Epithelial cell of proximal tubule (primary cell): ENCODE results near the gene TMC1. TPM values are rescaled to one million over a fixed set of nuclear protein-coding genes. Genes with fewer than 3 reads are reported as not detected.

Source experiments
- DNase-seq: peaks from one replicate; pipeline ENCODE4 v3.0.0-alpha.2; 2011; ENCODE audit warnings: low read depth
- H3K4me3 ChIP-seq: 2 replicates; pipeline ENCODE4 v1.5.1; 2011; ENCODE audit warnings: low read depth, mild to moderate bottlenecking, low read length
- total RNA-seq: library from RNA; depleted of rRNA; stranded (reverse); fragments of >200 nt; gene quantifications from 2 replicates; pipeline ENCODE4 v1.2.3, GENCODE V29; 2015
- TF ChIP-seq, protein P1 (sequence below): conservative IDR thresholded peaks from 2 replicates; pipeline ENCODE4 v1.5.1; 2012; ENCODE audit warnings: low read depth, mild to moderate bottlenecking, low read length

Gene TMC1
- total RNA-seq, 1 donor from 2014 or later: not detected

- TF ChIP-seq, protein P1, sequence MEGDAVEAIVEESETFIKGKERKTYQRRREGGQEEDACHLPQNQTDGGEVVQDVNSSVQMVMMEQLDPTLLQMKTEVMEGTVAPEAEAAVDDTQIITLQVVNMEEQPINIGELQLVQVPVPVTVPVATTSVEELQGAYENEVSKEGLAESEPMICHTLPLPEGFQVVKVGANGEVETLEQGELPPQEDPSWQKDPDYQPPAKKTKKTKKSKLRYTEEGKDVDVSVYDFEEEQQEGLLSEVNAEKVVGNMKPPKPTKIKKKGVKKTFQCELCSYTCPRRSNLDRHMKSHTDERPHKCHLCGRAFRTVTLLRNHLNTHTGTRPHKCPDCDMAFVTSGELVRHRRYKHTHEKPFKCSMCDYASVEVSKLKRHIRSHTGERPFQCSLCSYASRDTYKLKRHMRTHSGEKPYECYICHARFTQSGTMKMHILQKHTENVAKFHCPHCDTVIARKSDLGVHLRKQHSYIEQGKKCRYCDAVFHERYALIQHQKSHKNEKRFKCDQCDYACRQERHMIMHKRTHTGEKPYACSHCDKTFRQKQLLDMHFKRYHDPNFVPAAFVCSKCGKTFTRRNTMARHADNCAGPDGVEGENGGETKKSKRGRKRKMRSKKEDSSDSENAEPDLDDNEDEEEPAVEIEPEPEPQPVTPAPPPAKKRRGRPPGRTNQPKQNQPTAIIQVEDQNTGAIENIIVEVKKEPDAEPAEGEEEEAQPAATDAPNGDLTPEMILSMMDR: no peak
- DNase-seq: no peak
- H3K4me3 ChIP-seq: no peak overlapping the region
Observed at GRCh38 chr9:72751541-72751940, 230.1 kb downstream of the TMC1 start.

DNA sequence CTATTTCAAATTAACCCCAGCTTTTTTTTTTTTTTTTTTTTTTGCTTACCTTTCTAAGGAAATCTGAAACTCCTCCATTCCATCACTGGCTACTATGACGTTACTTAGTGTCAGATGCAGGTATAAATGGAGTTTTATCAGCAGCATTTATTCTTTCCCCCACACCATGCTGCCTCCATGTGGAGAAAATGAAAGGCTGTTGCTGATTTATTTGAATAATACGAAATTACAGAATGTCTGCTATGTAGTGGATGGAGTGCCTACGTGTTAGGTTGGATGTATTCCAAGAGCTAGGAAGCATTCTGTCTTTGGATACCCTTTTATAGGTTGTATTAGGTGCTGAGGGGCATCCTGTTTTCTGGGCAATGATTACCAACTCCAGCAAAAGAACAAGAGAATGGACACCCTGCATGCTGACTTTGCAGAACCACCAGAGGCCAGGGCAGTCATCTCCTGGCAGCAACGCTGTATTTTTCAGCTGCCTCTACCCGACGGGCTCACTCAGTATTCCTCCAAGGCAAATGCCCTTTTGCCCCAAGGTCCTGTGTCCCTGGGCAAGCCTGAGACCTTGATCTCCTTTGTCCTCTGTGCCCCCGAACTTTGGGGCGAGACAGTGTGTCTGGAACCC, 232.0 kb downstream of the TMC1 start:
- TF ChIP-seq, protein P1: peak; percentile 74
- no peak overlapping the region for H3K4me3 ChIP-seq
- no peak for DNase-seq

- DNase-seq: no peak
- no peak overlapping the region for H3K4me3 ChIP-seq
- TF ChIP-seq, protein P1: no peak
Observed at GRCh38 chr9:72755836-72756235, 234.4 kb downstream of the TMC1 start.

DNA sequence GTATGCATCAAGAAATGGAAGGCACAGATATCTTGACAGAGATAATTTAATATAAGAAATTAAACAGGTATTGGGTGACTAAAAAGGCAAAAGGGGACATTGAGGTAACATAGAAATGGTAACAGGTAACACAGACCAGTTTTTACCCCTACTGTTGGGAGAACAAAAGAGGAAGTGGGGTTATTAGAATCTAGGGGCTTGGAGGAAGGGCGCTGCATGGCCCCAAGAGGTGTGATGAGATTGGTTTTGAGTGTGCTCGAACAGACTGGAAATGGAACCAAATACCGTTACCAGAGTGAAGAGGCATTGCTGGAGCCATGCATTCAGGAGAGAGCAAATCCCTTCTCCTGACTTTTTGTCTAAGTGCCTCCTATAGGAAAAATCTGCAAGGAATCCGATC, 237.5 kb downstream of the TMC1 start:
- no peak for DNase-seq
- no peak overlapping the region for H3K4me3 ChIP-seq
- TF ChIP-seq, protein P1: no peak

DNA sequence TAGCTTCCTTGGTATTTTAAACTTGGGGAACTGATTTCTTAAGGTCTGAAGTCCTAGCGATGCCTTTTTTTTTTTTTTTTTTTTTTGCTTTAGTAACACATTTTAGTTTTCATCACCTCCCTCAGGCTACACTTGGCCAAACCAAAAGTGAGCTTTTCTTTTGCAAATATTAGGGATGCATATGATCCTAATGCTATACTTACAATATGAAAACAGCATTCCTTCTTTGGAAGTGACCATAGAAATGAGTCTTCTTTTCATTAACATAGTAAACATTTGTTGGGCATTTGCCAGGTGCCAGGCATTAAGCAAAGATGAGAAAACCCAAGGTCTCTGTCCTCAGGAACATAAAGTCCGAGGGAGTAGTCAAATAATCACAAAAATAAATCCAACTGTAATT, 241.6 kb downstream of the TMC1 start:
- no peak for DNase-seq
- TF ChIP-seq, protein P1: no peak

DNA sequence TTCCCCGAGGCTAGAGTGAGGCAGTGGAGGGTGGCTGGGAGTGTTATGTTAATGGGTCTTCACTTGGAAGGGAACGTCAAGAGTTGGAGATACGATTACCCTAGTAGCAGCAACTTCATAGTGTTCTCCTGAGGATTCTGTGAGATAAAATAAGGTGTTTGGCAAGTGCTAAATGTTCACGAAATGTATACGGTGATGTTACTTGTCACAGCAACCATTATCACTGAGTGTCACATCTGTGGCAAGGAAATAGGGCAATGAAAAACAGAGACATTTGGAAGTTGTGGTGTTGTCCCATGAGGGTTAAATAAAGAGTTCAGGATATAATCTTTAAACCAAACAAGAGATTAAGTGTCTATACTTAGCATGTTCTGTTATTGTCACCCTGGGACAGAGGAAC, 248.1 kb downstream of the TMC1 start:
- H3K4me3 ChIP-seq: no peak overlapping the region
- no peak for DNase-seq
- TF ChIP-seq, protein P1: no peak

More for the DNA sequence above, 241.6 kb downstream of the TMC1 start:
- no peak overlapping the region for H3K4me3 ChIP-seq

DNA sequence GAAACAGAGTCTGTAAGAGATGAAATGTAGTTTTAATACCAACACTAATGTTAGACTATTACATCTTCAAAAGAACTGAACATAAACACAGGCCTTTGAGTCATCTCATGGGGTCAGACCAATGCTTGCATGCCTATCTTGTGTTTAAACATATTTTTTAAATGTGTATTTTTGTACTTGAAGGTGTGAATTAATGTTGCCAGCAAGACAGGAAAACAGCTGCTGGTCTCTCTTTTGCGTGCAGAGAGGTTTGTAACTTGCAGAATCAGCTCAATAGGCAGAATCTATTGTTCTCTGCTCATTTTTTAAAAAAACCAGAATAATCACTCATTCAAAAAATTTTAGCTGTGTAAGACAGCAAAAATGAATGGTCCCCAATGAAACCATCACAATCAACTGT, 251.3 kb downstream of the TMC1 start:
- no peak for DNase-seq
- TF ChIP-seq, protein P1: no peak
- H3K4me3 ChIP-seq: no peak overlapping the region
